ENCODE data around the gene CHRNA5.

GRCh38 chr15:78561490-78561889 is 3.8 kb upstream of the CHRNA5 start:
- TF ChIP-seq, protein P1, sequence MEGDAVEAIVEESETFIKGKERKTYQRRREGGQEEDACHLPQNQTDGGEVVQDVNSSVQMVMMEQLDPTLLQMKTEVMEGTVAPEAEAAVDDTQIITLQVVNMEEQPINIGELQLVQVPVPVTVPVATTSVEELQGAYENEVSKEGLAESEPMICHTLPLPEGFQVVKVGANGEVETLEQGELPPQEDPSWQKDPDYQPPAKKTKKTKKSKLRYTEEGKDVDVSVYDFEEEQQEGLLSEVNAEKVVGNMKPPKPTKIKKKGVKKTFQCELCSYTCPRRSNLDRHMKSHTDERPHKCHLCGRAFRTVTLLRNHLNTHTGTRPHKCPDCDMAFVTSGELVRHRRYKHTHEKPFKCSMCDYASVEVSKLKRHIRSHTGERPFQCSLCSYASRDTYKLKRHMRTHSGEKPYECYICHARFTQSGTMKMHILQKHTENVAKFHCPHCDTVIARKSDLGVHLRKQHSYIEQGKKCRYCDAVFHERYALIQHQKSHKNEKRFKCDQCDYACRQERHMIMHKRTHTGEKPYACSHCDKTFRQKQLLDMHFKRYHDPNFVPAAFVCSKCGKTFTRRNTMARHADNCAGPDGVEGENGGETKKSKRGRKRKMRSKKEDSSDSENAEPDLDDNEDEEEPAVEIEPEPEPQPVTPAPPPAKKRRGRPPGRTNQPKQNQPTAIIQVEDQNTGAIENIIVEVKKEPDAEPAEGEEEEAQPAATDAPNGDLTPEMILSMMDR (IDR thresholded peaks at IDR 0.05; ENCODE audit: low read length): no peak
- TF ChIP-seq EZH2 (IDR thresholded peaks at IDR 0.05; ENCODE audit: borderline replicate concordance, low read length): no peak
